ENCODE results near the gene ISM2. TPM values are rescaled to one million over a fixed set of nuclear protein-coding genes. Genes with fewer than 3 reads are reported as not detected.

ISM2 gene
- total and polyA plus RNA-seq, 9 of the 15 experiments (the other 6 are each of a cell fraction or from before 2014, with no cell fraction given): 0.08 to 0.11 TPM; not detected in 7

DNA sequence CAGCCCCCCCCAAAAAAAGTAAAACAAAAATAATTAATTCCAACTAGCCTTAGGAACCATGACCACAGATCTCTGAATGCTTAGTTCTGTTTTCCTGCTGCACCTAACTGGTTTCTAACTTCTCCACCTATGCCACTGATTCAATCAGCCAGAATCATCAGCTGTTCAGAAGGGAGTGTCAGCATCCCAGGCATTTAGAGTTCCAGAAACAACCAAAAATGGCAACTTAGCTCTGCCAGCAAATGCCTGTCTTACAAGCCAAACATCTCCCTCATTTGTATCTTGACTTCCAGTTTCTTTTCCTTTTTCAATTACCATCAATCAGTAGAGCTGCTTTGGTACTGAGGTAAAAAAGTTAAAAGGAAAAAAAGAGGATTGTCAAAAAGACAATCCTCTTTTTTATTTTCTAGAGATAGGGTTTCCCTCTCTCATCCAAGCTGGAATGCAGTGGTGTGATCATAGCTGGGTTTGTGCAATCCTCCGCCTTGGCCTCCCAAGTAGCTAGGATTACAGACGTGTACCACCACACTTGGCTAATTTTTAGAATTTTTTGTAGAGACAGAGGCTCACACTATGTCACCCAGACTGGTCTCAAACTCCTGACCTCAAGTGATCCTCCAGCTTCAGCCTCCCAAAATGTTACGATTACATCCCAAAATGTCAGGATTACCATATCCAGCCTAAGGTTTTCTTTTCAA lies 45.2 kb upstream of the ISM2 start:
- intact Hi-C loops (cut with micrococcal nuclease) (no loop called here), in situ Hi-C loops (cut with MboI) (no loop called here)
- DNase-seq (ENCODE audit: extremely low read depth in 1 of 4, low spot score in 3 of 4) (no peak), ATAC-seq (no peak), FAIRE-seq (no peak)
- Histone ChIP-seq H3K9me3 (replicated peaks; ENCODE audit: control insufficient read depth, insufficient read depth, low read depth, low read length) (no peaks in the 10 kb centered on the region), H3K27ac (ENCODE audit: extremely low read depth, low read depth, low read length) (no peak overlapping the region), H3K9me1 (ENCODE audit: control insufficient read depth, insufficient read depth, low read length) (no peaks in the 10 kb centered on the region), H3K27me3 (ENCODE audit: control insufficient read depth in 2 of 2, insufficient read depth in 2 of 2, low read length in 2 of 2) (no peaks in the 10 kb centered on the region), H4K20me1 (replicated peaks; ENCODE audit: control insufficient read depth, insufficient read depth, low read length) (no peaks in the 10 kb centered on the region), H3K4me1 (replicated peaks in 1 of 2; ENCODE audit: control insufficient read depth in 2 of 2, insufficient read depth in 2 of 2, low read length in 2 of 2) (peaks cover 0 to 5% of the 10 kb centered on the region in 2 experiments; a peak in 1 of 5 replicates), H2AFZ (ENCODE audit: low read depth, low read length) (no peak overlapping the region), H3K36me3 (ENCODE audit: control insufficient read depth, insufficient read depth, low read length) (peaks cover 29% of the 10 kb centered on the region), H3K4me3 (no peak overlapping the region), H3K9ac (ENCODE audit: insufficient read depth in 1 of 2, low read depth in 2 of 2, low read length in 2 of 2) (no peak overlapping the region), H3K79me2 (ENCODE audit: control insufficient read depth, insufficient read depth, low read length) (no peaks in the 10 kb centered on the region), H3K4me2 (ENCODE audit: insufficient read depth, low read length) (no peak overlapping the region)
- CTCF ChIA-PET (ENCODE audit: low intra/inter-chr PET ratio): no interaction called here
- 94% methylated on average over 3 of the region's 3 CpGs for WGBS (ENCODE audit: insufficient coverage, low coverage, missing lambda C conversion rate)
- POLR2A ChIA-PET: no interaction called here
- no TSS peak for BruUV-seq (replicated peaks)
- no peak for TF ChIP-seq RBM39 (optimal IDR thresholded peaks at IDR 0.05; ENCODE audit: low read depth, low read length)
- no peak for TF ChIP-seq HCFC1 (IDR thresholded peaks at IDR 0.05; ENCODE audit: low read depth, low read length)
- TF ChIP-seq RBBP5 (IDR thresholded peaks at IDR 0.05; ENCODE audit: borderline replicate concordance, insufficient read depth, low read length, poor library complexity, severe bottlenecking): no peak
- TF ChIP-seq SMAD2 (IDR thresholded peaks at IDR 0.05; ENCODE audit: low read depth, low read length): no peak
- TF ChIP-seq SMAD1 (IDR thresholded peaks at IDR 0.05; ENCODE audit: low read depth, low read length, partially characterized antibody): no peak
- TF ChIP-seq BHLHE40 (IDR thresholded peaks at IDR 0.05; ENCODE audit: low read length): no peak
- no peak for TF ChIP-seq RBM34 (IDR thresholded peaks at IDR 0.05; ENCODE audit: borderline replicate concordance, insufficient read depth, low read length)
- TF ChIP-seq SETDB1 (IDR thresholded peaks at IDR 0.05; ENCODE audit: low read length): no peak
- TF ChIP-seq CBX8 (IDR thresholded peaks at IDR 0.05; ENCODE audit: borderline replicate concordance, extremely low read depth, low read depth, low read length, poor library complexity, severe bottlenecking): no peak
- TF ChIP-seq SIX5 (IDR thresholded peaks at IDR 0.05; ENCODE audit: borderline replicate concordance in 1 of 2, insufficient read depth in 1 of 2, low read depth in 1 of 2, low read length in 2 of 2): no peak
- TF ChIP-seq SMARCC2 (IDR thresholded peaks at IDR 0.05; ENCODE audit: low read depth): no peak
- TF ChIP-seq, protein P1, sequence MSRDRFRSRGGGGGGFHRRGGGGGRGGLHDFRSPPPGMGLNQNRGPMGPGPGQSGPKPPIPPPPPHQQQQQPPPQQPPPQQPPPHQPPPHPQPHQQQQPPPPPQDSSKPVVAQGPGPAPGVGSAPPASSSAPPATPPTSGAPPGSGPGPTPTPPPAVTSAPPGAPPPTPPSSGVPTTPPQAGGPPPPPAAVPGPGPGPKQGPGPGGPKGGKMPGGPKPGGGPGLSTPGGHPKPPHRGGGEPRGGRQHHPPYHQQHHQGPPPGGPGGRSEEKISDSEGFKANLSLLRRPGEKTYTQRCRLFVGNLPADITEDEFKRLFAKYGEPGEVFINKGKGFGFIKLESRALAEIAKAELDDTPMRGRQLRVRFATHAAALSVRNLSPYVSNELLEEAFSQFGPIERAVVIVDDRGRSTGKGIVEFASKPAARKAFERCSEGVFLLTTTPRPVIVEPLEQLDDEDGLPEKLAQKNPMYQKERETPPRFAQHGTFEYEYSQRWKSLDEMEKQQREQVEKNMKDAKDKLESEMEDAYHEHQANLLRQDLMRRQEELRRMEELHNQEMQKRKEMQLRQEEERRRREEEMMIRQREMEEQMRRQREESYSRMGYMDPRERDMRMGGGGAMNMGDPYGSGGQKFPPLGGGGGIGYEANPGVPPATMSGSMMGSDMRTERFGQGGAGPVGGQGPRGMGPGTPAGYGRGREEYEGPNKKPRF (IDR thresholded peaks at IDR 0.05; ENCODE audit: low read depth, low read length): no peak
- TF ChIP-seq NUFIP1 (IDR thresholded peaks at IDR 0.05; ENCODE audit: partially characterized antibody): no peak
- TF ChIP-seq KAT2B (IDR thresholded peaks at IDR 0.05; ENCODE audit: low read depth, low read length): no peak
- TF ChIP-seq, protein P2, sequence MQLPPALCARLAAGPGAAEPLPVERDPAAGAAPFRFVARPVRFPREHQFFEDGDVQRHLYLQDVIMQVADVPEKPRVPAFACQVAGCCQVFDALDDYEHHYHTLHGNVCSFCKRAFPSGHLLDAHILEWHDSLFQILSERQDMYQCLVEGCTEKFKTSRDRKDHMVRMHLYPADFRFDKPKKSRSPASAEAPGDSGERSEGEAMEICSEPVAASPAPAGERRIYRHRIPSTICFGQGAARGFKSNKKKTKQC (CRISPR knock-in tag; IDR thresholded peaks at IDR 0.05): no peak
